Kasumi-1 (cell line): ENCODE data around the gene CTXN3.
A peak's percentile ranks its signal among the peaks of the same experiment; 100 is the strongest.
"Not testable (repeated sequence)": the region's sequence is repeated elsewhere in the genome, so short reads cannot be mapped to it uniquely, and the experiment has no call there.

Source experiments
- DNase-seq, 2 experiments: peaks; one replicate each; lab custom pipeline; 2025; lab: John Stamatoyannopoulos, UW

The CTXN3 gene

GRCh38 chr5:127650649-127651048, 1.8 kb downstream of the CTXN3 start:
- no peak for DNase-seq

- no peak for DNase-seq
Observed at GRCh38 chr5:127652952-127653611, 4.2 kb downstream of the CTXN3 start.

GRCh38 chr5:127656825-127657224, 7.9 kb downstream of the CTXN3 start:
- DNase-seq: no peak

- DNase-seq: peak in 1 of 2 experiments; percentile 1
Observed at GRCh38 chr5:127660047-127660733, 11.3 kb downstream of the CTXN3 start.

- no peak for DNase-seq
Observed at GRCh38 chr5:127664093-127664492, 15.2 kb downstream of the CTXN3 start.

- DNase-seq: no peak
Observed at GRCh38 chr5:127665641-127666040, 16.8 kb downstream of the CTXN3 start.

GRCh38 chr5:127666043-127666716, 17.3 kb downstream of the CTXN3 start:
- no peak for DNase-seq

GRCh38 chr5:127667926-127668325, 19.0 kb downstream of the CTXN3 start:
- DNase-seq: no peak

- DNase-seq: no peak
Observed at GRCh38 chr5:127671218-127671617, 22.3 kb downstream of the CTXN3 start.

- no peak for DNase-seq
Observed at GRCh38 chr5:127673117-127673800, 24.4 kb downstream of the CTXN3 start.

GRCh38 chr5:127676951-127677350, 28.1 kb downstream of the CTXN3 start:
- not testable (repeated sequence) for DNase-seq

GRCh38 chr5:127679691-127680330, 30.9 kb downstream of the CTXN3 start:
- DNase-seq: not testable (repeated sequence)

- DNase-seq: no peak
Observed at GRCh38 chr5:127680595-127680994, 31.7 kb downstream of the CTXN3 start.

GRCh38 chr5:127683008-127683407, 34.1 kb downstream of the CTXN3 start:
- DNase-seq: no peak

- no peak for DNase-seq
Observed at GRCh38 chr5:127684726-127685467, 36.0 kb downstream of the CTXN3 start.

GRCh38 chr5:127685662-127686061, 36.8 kb downstream of the CTXN3 start:
- DNase-seq: no peak

GRCh38 chr5:127686424-127686823, 37.5 kb downstream of the CTXN3 start:
- DNase-seq: no peak

- no peak for DNase-seq
Observed at GRCh38 chr5:127694518-127695171, 45.8 kb downstream of the CTXN3 start.

GRCh38 chr5:127695346-127695745, 46.5 kb downstream of the CTXN3 start:
- DNase-seq: no peak

- no peak for DNase-seq
Observed at GRCh38 chr5:127696683-127697082, 47.8 kb downstream of the CTXN3 start.
